HUES64 (cell line): ENCODE measurements around the gene ABCA4. TPM values are rescaled to one million over a fixed set of nuclear protein-coding genes. Genes with fewer than 3 reads are reported as not detected.
"Not testable (repeated sequence)": the region's sequence is repeated elsewhere in the genome, so short reads cannot be mapped to it uniquely, and the experiment has no call there.

Experiments used
- H3K27ac ChIP-seq: 2 replicates; pipeline ENCODE4 v1.7.0; 2013; ENCODE audit warnings: low read depth, low read length, inconsistent platforms
- H3K27me3 ChIP-seq: 2 replicates; pipeline ENCODE4 v1.6.1; 2013; ENCODE audit warnings: mild to moderate bottlenecking, low read length; ENCODE audit not compliant: insufficient read depth
- H3K36me3 ChIP-seq: 2 replicates; pipeline ENCODE4 v1.6.1; 2013; ENCODE audit warnings: mild to moderate bottlenecking, low read length; ENCODE audit not compliant: insufficient read depth
- H3K4me1 ChIP-seq: 2 replicates; pipeline ENCODE4 v1.6.1; 2013; ENCODE audit warnings: mild to moderate bottlenecking, low read length, moderate library complexity; ENCODE audit not compliant: insufficient read depth
- H3K4me3 ChIP-seq: 2 replicates; pipeline ENCODE4 v1.5.1; 2013; ENCODE audit warnings: mild to moderate bottlenecking, low read length, moderate library complexity
- H3K9ac ChIP-seq: 2 replicates; pipeline ENCODE4 v1.6.1; 2013; ENCODE audit warnings: mild to moderate bottlenecking, low read depth, low read length
- H3K9me3 ChIP-seq: 2 replicates; pipeline ENCODE4 v1.6.1; 2013; ENCODE audit warnings: low read depth, low read length; ENCODE audit not compliant: insufficient read depth
- WGBS: fragments of 150-250, 120-280 bp; methylation state at CpG from one replicate; pipeline ENCODE4 v1.1.7; 2013; ENCODE audit warnings: missing lambda C conversion rate; 5-methylcytosine and 5-hydroxymethylcytosine counted together
- polyA plus RNA-seq, 2 experiments: library from polyadenylated mRNA; stranded (reverse); fragments of 50-300 nt; gene quantifications; one replicate each; pipeline ENCODE4 v1.2.3, GENCODE V29; 2013

ABCA4 gene
- polyA plus RNA-seq (2013, experiment 1 of 2): 0.20 TPM
- polyA plus RNA-seq (2013, experiment 2 of 2): 0.13 TPM

GRCh38 chr1:94120991-94121390, at the start of gene ABCA4:
Gene ABCA4, minus strand, starts transcription at chr1:94121148. Its CDS starts 103 bp downstream, at chr1:94121045.
- Histone ChIP-seq H3K36me3 (no peaks in the 10 kb centered on the region), H3K27ac (no peak within 1 kb of the TSS), H3K4me3 (no peak within 1 kb of the TSS), H3K9me3 (no peaks in the 10 kb centered on the region), H3K27me3 (peaks cover 2% of the 10 kb centered on the region; the same call in 1 of the 2 replicates), H3K4me1 (peaks cover 34% of the 10 kb centered on the region), H3K9ac (no peak within 1 kb of the TSS; the same call in 1 of the 2 replicates)
- 87% methylated on average over 9 of the region's 9 CpGs for WGBS

DNA sequence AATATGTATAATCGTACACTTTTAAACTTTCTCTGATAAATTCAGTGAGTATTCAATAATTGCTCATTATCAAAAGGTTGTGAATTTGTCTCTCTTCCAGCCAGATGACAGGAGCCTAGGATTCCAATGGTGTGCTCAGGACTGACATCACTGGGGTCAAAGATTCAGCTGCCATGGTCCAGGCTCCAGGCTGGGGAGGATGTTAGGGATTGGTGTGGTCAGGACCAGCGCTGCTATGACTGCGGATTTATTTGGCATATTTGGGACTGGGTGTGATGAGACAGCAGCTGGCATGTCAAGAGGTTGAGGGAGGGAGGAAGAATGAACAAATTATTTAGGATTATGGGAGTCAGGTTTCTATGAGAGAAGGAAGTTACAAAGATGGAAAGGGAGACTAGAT, 48.2 kb upstream of the ABCA4 start:
- 97% methylated on average over 2 of the region's 3 CpGs for WGBS
- peaks cover 6% of the 10 kb centered on the region for H3K36me3 ChIP-seq
- H3K9ac ChIP-seq: no peak overlapping the region

DNA sequence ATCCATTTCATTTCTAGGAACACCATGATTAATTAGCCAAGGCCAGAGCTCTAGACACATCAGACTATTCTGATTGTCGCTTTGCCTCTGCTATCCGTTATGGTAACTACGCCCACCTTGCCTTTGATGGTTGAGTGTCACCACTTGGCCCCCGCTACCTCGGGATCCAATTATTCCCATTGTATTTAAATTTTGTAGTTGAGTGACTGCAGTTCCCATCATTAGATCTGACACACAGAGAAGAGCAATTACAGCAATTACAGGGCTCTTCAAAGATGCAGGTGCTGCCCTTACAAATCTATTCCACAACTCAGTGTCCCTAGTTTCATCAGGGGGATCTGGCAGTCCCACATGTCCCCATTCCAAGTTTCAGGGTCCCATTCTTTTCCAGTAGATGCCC, 44.9 kb upstream of the ABCA4 start:
- H3K4me1 ChIP-seq: no peaks in the 10 kb centered on the region; the same call in 1 of the 2 replicates
- no peaks in the 10 kb centered on the region for H3K27me3 ChIP-seq
- WGBS: 99% methylated on average over 5 of the region's 5 CpGs
- H3K9ac ChIP-seq: no peak overlapping the region
- H3K9me3 ChIP-seq: no peaks in the 10 kb centered on the region
- no peaks in the 10 kb centered on the region for H3K36me3 ChIP-seq
- no peak overlapping the region for H3K4me3 ChIP-seq
- no peak overlapping the region for H3K27ac ChIP-seq

More for the DNA sequence above, 48.2 kb upstream of the ABCA4 start:
- H3K4me3 ChIP-seq: no peak overlapping the region
- no peaks in the 10 kb centered on the region for H3K9me3 ChIP-seq
- H3K4me1 ChIP-seq: no peaks in the 10 kb centered on the region
- no peaks in the 10 kb centered on the region for H3K27me3 ChIP-seq
- no peak overlapping the region for H3K27ac ChIP-seq

DNA sequence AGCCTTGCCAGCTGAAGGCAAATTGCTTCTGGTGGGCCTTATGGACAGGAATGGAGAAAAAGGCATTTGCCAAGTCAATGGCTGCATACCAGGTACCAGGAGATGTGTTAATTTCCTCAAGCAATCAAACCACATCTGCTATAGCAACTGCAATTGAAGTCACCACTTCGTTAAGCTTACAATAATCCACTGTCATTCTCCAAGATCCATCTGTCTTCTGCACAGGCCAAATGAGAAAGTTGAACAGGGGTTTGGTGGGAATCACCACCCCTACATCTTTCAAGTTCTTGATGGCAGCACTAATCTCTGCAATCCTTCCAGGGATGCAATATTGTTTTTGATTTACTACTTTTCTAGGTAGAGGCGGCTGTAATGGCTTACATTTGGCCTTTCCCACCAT, 43.9 kb upstream of the ABCA4 start:
- not testable (repeated sequence) for H3K27me3 ChIP-seq, H3K4me3 ChIP-seq, H3K9me3 ChIP-seq, H3K36me3 ChIP-seq, H3K9ac ChIP-seq, H3K27ac ChIP-seq, H3K4me1 ChIP-seq
- WGBS: 94% methylated on average over 2 of the region's 2 CpGs

DNA sequence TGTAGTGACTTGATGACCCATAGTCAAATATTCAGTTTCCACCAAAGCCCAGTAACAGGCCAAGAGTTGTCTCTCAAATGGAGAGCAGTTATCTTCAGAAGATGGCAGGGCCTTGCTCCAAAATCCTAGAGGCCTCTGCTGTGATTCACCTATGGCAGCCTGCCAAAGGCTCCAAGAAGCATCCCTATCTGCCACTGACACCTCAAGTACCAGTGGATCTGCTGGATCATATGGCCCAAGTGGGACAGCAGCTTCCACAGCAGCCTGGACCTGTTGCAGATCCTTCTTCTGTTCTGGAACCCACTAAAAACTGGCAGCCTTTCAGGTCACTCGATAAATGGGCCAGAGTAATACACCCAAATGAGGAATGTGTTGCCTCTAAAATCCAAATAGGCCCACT, 43.2 kb upstream of the ABCA4 start:
- H3K9ac ChIP-seq, H3K36me3 ChIP-seq, H3K27ac ChIP-seq, H3K9me3 ChIP-seq, H3K4me3 ChIP-seq, H3K27me3 ChIP-seq, H3K4me1 ChIP-seq: not testable (repeated sequence)
- 94% methylated on average over 1 of the region's 1 CpG for WGBS

DNA sequence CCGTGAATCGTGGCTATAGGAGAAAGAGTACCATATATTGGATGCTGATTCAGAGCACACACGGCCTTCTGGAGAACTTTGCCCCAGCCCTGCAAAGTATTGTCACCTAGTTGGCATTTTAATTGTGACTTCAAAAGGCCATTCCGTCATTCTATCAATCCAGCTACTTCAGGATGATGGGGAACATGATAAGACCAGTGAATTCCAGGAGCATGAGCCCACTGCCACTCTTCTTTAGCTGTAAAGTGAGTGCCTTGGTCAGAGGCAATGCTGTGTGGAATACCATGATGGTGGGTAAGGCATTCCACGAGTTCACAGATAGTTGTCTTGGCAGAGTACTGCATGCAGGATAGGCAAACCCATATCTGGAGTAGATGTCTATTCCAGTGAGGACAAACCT, 42.3 kb upstream of the ABCA4 start:
- not testable (repeated sequence) for H3K27ac ChIP-seq, H3K9ac ChIP-seq, H3K4me3 ChIP-seq, H3K9me3 ChIP-seq, H3K4me1 ChIP-seq, H3K36me3 ChIP-seq, H3K27me3 ChIP-seq
- 87% methylated on average over 5 of the region's 5 CpGs for WGBS

- Histone ChIP-seq H3K9ac (peak overlapping the region; percentile 30; the same call in 1 of the 2 replicates), H3K9me3 (no peaks in the 10 kb centered on the region; the same call in 1 of the 2 replicates), H3K4me1 (peaks cover 4% of the 10 kb centered on the region; the same call in 1 of the 2 replicates), H3K4me3 (no peak overlapping the region), H3K36me3 (no peaks in the 10 kb centered on the region), H3K27me3 (no peaks in the 10 kb centered on the region), H3K27ac (no peak overlapping the region)
- WGBS: 70% methylated on average over 4 of the region's 4 CpGs
Observed at GRCh38 chr1:94160811-94161210, 39.9 kb upstream of the ABCA4 start.

GRCh38 chr1:94156096-94156625, 35.2 kb upstream of the ABCA4 start:
- WGBS: 96% methylated on average over 1 of the region's 1 CpG
- H3K36me3 ChIP-seq: no peaks in the 10 kb centered on the region
- no peak overlapping the region for H3K27ac ChIP-seq
- no peaks in the 10 kb centered on the region for H3K27me3 ChIP-seq
- H3K9me3 ChIP-seq: no peaks in the 10 kb centered on the region; the same call in 1 of the 2 replicates
- H3K4me3 ChIP-seq: no peak overlapping the region
- H3K9ac ChIP-seq: no peak overlapping the region
- H3K4me1 ChIP-seq: peaks cover 4% of the 10 kb centered on the region; the same call in 1 of the 2 replicates

DNA sequence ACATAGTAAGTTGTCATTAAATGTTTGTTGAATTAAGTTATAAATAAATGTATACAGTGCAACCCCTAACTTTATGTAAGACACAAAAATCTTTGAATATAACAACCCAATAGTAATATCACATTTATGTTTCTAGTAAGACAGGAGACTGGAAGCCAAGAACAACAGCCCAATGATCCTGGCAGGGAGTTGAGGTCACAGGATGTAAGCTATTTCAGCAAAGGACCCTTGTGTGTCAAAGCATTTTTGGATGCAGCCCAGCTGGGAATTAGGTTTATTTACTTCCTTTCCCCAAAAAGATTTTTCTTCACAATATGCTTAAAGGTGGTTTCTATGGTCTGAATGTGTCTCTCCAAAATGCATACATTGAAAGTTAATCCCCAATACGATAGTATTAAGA, 34.0 kb upstream of the ABCA4 start:
- H3K9me3 ChIP-seq: no peaks in the 10 kb centered on the region; the same call in 1 of the 2 replicates
- H3K27me3 ChIP-seq: no peaks in the 10 kb centered on the region
- 100% methylated on average over 1 of the region's 1 CpG for WGBS
- no peaks in the 10 kb centered on the region for H3K4me1 ChIP-seq
- H3K4me3 ChIP-seq: no peak overlapping the region
- no peaks in the 10 kb centered on the region for H3K36me3 ChIP-seq
- no peak overlapping the region for H3K27ac ChIP-seq
- H3K9ac ChIP-seq: no peak overlapping the region

- Histone ChIP-seq H3K27me3 (no peaks in the 10 kb centered on the region), H3K9me3 (no peaks in the 10 kb centered on the region; the same call in 1 of the 2 replicates), H3K27ac (no peak overlapping the region), H3K9ac (no peak overlapping the region), H3K36me3 (no peaks in the 10 kb centered on the region), H3K4me3 (no peak overlapping the region), H3K4me1 (peaks cover 11% of the 10 kb centered on the region)
- WGBS: 93% methylated on average over 1 of the region's 1 CpG
Observed at GRCh38 chr1:94153133-94153532, 32.2 kb upstream of the ABCA4 start.

DNA sequence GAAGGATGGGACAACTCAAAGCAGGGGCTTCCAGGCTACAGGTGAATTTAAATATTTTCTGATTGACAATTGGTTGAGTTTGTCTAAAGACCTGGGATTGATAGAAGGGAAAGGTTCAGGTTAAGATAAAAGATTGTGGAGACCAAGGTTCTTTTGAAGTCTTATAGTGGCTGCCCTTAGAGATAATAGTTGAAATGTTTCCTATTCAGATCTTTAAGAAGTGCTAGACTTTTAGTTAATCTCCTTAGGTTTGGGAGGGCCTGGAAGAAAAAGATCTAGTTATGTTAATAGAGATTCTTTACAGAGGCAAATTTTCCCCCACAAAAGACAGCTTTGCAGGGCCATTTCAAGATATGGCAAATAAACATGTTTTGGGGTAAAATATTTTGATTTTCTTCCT, 28.2 kb upstream of the ABCA4 start:
- not testable (repeated sequence) for H3K9me3 ChIP-seq, H3K27me3 ChIP-seq, H3K36me3 ChIP-seq, H3K27ac ChIP-seq, H3K9ac ChIP-seq, H3K4me3 ChIP-seq
- peaks cover 11% of the 10 kb centered on the region for H3K4me1 ChIP-seq

DNA sequence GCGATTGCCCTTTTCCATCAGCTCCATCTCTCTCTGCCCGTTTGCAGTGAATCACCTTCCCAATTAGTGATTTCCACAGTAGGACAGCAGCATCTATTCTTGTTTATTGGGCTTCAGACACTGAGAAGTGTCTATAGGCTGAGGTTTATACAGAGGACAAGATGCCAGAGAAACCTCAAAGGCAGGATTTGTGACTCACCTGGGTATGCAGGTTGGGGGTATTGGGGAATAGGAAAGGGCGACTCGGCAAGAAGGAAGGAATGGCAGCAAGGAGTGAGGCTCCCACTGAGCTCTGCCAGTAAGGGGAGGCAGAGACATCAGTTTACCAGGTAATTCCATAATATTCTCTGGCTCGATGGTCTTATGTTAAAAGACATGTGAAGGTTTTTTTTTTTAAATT, 25.3 kb upstream of the ABCA4 start:
- no peaks in the 10 kb centered on the region for H3K27me3 ChIP-seq
- H3K9ac ChIP-seq: no peak overlapping the region
- peaks cover 23% of the 10 kb centered on the region for H3K4me1 ChIP-seq
- WGBS: 82% methylated on average over 4 of the region's 5 CpGs
- H3K9me3 ChIP-seq: no peaks in the 10 kb centered on the region
- H3K27ac ChIP-seq: no peak overlapping the region
- H3K4me3 ChIP-seq: no peak overlapping the region
- H3K36me3 ChIP-seq: no peaks in the 10 kb centered on the region
